NCI-H1048 (cell line): Measurements from ENCODE around the gene HNF4A.

Source experiments
- DNase-seq: peaks from one replicate; lab custom pipeline; 2025; lab: John Stamatoyannopoulos, UW

HNF4A gene

DNA sequence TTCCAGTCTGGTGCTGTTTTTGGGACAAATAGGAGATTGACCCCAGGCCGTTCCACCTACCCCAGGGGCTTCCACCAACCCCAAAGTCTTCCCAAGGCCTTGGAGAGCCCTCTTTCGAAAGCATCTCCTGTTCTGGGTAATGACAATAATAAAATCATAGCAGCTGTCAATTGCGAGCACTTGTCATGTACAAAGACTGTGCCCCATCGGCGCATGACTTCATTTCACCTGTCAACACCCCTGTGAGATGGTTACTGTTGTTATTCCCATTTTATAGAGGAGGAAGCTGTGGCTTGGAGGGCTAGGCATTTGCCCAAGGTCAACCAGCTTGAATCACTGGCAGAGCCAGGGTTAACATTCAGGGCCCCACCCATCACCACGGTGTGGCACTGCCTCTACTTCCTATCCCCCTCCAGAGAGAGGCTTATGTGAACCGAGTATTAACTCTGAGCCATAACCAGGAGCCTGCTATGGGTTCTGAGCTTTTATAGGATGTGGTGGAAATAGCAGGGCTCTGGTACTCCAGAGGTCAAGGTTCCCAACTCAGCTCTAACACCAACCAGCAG lies 51.2 kb downstream of the HNF4A start:
- DNase-seq: no peak

- no peak for DNase-seq
These were observed 52.1 kb downstream of the HNF4A start for GRCh38 chr20:44407402-44408184.

GRCh38 chr20:44409132-44409600 lies 53.7 kb downstream of the HNF4A start:
- DNase-seq: no peak

GRCh38 chr20:44410583-44411019 lies 55.1 kb downstream of the HNF4A start:
- DNase-seq: no peak

DNA sequence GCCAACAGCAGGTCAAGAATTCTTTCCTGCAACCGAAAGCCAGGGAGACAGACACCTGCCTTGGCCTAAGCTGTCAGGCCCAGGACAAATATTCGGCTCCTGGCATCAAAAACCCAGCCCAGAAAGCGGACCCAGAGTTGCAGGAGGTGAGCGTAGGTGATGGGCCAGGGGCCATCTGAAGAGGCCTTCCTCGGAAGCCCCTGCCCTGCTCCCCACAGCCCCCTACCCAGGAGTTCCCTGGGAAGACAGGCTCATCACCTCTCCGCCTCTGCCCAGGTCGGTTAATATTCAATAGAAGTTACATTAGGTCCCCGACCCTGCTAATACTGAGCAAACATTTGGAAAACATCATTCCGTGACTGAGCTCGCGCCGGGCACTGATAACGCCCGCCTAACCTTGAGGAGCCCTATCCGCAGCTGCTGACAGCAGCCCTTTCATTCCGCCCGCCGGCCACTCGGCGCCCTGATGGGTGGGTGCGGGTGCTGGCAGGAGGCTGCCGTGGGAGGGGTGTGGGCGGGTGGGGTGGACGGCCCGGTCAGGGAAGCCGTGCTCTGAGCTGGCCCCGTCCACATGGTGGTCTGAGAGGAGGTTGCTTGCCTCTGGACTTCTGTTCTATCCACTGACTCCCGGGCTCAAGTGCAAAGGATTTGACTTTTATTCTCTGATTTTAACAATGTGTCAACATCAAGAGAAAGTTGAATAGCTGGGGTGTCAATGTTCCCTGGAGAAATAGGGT lies 55.7 kb downstream of the HNF4A start:
- no peak for DNase-seq

- DNase-seq: no peak
These were observed 56.4 kb downstream of the HNF4A start for GRCh38 chr20:44411757-44412401.

DNA sequence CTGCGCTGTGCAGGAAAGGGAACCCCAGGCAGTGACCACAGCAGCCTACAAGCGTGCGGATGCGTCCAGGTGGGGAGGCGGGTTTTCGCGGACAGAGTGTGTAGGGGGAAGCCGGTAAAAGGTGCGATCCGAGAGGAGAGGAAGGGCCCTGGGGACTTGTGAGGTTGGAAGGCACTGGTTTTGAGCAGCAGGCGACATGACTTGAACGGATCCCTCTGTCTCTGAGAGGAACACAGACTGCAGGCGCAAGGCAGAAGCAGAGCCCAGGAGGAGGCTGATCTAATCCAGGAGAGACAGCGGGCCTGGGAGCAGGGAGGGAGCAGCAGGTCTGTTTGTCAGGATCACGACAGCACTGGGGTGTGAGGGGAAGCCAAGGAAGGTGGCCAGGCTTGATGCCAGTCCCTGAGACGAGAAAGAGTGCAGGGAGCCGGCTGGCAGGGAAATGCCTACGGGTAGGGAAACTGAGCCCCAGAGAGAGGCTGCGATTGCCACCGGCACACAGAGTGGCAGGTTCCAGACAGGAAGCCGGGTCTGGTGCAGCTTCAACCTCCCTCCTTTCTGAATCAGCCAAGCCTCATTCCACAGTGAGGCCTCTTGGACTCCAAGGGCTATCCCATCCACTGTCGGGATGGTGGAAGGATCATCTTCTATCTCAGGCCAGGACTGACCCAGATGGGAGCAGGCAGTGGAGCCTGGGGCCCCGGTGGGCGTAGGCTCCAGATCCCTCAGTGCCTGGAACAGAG lies 57.1 kb downstream of the HNF4A start:
- no peak for DNase-seq

DNA sequence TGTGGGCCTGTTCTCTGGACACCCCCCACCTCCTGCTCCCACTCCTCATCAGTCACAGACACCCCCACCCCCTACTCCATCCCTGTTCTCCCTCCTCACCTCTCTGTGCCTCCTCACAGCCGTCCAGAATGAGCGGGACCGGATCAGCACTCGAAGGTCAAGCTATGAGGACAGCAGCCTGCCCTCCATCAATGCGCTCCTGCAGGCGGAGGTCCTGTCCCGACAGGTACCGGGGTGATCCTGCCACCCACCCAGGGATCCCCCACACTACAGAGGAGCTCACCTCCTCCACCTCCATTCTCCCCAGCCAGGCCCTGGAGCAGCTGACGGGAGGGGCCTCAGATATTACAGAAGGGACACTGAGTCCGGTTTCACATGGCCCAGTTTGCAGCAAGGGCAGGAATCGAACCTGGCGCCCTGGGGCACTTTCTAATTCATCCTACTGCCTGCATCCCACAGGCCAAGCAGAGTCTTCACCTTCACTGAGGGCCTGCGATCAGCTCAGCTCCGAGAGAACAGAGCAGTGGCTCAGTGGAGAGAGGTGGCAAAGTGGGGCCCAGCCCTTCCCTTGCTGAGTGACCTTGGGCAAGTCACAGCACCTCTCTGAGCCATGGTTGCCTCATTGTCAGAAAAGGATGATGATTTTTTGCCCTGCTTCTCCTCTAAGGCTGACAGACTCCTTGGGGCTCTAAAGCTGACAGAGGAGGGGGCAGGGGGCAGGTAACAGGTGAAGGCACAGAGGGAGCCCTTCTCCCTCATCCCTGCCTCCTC lies 58.3 kb downstream of the HNF4A start:
- DNase-seq: no peak

DNA sequence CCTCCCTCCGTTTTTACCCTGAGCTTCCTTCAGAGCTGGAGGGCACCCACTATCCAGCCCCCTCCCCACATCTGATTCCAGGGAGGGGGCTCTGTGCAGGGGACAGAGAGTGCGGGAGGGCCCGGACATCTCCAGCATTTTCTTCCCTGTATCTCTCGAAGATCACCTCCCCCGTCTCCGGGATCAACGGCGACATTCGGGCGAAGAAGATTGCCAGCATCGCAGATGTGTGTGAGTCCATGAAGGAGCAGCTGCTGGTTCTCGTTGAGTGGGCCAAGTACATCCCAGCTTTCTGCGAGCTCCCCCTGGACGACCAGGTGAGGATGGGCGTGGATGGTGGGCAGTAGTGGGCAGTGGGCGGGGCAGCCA lies 58.8 kb downstream of the HNF4A start:
- DNase-seq: no peak

DNA sequence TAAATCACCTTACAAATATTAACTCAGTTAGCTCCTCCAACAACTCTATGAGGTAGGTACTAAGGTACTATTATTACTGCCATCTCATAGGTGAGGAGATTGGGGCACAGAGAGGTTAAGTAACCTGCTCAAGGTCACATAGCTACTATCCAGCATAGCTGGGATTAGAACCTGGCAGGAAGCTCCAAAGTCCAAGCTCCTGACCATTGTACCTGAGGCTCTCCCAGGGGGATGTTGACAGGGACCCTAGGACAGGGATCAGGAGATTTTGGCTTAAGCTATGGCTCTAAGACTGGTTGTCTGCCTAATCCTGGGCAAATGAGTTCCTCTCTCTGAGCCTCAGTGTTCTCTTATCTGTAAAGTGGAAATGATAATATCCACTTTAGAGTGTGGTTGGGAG lies 59.3 kb downstream of the HNF4A start:
- no peak for DNase-seq

- DNase-seq: no peak
These were observed 60.6 kb downstream of the HNF4A start for GRCh38 chr20:44415833-44416715.

DNA sequence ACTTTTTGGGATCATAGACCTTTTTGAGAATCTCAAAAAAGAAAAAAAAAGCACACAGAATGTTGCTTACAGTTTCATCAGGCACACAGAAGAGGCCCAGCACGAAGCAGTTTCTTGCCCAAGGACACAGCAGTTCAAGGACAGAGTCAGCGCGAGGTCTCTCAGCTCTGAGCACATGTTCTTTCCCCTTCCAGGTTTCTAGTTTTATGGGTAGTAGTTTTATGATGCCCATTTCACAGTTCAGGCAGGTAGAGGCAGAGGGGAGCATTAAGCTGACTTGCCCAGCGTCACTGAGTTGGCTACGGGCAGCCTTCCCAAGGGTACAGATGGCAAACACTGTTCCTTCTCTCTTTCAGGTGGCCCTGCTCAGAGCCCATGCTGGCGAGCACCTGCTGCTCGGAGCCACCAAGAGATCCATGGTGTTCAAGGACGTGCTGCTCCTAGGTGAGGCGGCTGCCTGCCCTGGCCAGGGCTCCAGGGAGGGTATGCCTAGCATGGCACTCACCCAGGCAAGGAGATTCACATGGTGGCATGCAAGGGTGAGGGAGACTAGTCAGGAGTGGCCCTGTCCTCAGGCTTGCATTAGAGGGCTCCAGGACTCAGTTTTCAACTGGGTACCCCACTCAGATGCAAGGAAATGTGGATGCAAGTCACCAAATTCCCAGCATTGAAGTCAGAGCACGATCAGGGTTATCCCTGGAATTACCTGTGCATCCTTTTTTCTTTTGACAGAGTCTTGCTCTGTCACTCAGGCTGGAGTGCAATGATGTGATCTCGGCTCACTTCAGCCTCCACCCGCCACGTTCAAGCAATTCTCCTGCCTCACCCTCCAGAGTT lies 62.8 kb downstream of the HNF4A start:
- no peak for DNase-seq

DNA sequence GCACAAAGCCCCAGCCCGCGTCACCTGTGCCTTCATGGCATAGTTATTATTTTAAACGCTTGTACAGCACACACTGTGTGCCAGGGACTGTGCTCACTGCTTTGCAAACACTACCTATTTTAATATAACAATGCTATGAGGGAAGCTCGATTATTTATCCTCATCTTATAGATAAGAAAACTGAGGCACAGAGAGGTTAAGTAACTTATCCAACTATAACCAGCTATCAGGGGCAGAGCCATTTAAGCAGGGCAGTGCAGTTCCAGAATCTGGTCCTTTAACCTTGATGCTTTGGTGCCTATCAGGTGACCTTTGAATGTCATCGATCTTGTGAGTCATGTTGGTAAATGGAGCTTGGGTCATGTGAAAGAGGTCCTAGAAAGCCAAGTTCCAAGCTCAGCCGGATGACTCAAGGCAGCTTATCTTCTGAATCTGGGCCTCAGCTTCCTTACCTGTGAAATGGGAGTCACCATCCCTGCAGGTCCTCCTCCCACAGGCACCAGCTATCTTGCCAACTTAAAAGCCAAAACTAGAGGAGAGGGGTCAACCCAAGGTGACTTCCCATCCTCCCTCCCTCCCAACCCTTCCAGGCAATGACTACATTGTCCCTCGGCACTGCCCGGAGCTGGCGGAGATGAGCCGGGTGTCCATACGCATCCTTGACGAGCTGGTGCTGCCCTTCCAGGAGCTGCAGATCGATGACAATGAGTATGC lies 63.8 kb downstream of the HNF4A start:
- DNase-seq: no peak

- DNase-seq: no peak
These were observed 65.0 kb downstream of the HNF4A start for GRCh38 chr20:44420497-44420896.

- DNase-seq: no peak
These were observed 66.6 kb downstream of the HNF4A start for GRCh38 chr20:44422083-44422482.

GRCh38 chr20:44423480-44423879 lies 68.0 kb downstream of the HNF4A start:
- DNase-seq: no peak

DNA sequence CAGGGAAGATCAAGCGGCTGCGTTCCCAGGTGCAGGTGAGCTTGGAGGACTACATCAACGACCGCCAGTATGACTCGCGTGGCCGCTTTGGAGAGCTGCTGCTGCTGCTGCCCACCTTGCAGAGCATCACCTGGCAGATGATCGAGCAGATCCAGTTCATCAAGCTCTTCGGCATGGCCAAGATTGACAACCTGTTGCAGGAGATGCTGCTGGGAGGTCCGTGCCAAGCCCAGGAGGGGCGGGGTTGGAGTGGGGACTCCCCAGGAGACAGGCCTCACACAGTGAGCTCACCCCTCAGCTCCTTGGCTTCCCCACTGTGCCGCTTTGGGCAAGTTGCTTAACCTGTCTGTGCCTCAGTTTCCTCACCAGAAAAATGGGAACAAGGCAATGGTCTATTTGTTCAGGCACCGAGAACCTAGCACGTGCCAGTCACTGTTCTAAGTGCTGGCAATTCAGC lies 68.6 kb downstream of the HNF4A start:
- no peak for DNase-seq

- DNase-seq: no peak
These were observed 70.4 kb downstream of the HNF4A start for GRCh38 chr20:44425923-44426322.
